SH-SY5Y (cell line): ENCODE data around the gene CACNA1F.

Experiments
- GATA2 ChIP-seq: IDR thresholded peaks from 2 replicates; pipeline ENCODE4 v1.6.1; 2011; ENCODE audit warnings: mild to moderate bottlenecking, low read depth, low read length
- GATA3 ChIP-seq: IDR thresholded peaks from 2 replicates; pipeline ENCODE4 v1.6.1; 2011; ENCODE audit warnings: low read depth, mild to moderate bottlenecking, low read length, moderate library complexity

CACNA1F gene

GRCh38 chrX:49228185-49228584 lies 5.0 kb downstream of the CACNA1F start:
- TF ChIP-seq GATA3: no peak
- no peak for TF ChIP-seq GATA2

GRCh38 chrX:49227726-49228125 lies 5.4 kb downstream of the CACNA1F start:
- TF ChIP-seq GATA3: no peak
- TF ChIP-seq GATA2: no peak

GRCh38 chrX:49226946-49227345 lies 6.2 kb downstream of the CACNA1F start:
- no peak for TF ChIP-seq GATA3
- TF ChIP-seq GATA2: no peak

- no peak for TF ChIP-seq GATA2
- no peak for TF ChIP-seq GATA3
Measured at GRCh38 chrX:49225858-49226257, 7.3 kb downstream of the CACNA1F start.

GRCh38 chrX:49221868-49222267 lies 11.3 kb downstream of the CACNA1F start:
- TF ChIP-seq GATA3 (no peak), GATA2 (no peak)

- TF ChIP-seq GATA3 (no peak), GATA2 (no peak)
Measured at GRCh38 chrX:49220100-49220499, 13.0 kb downstream of the CACNA1F start.

- TF ChIP-seq GATA2 (no peak), GATA3 (no peak)
Measured at GRCh38 chrX:49214996-49215526, 18.1 kb downstream of the CACNA1F start.

GRCh38 chrX:49214416-49214815 lies 18.7 kb downstream of the CACNA1F start:
- TF ChIP-seq GATA3: no peak
- no peak for TF ChIP-seq GATA2

- TF ChIP-seq GATA3 (no peak), GATA2 (no peak)
Measured at GRCh38 chrX:49212861-49213260, 20.3 kb downstream of the CACNA1F start.

GRCh38 chrX:49212209-49212608 lies 20.9 kb downstream of the CACNA1F start:
- TF ChIP-seq GATA2: no peak
- no peak for TF ChIP-seq GATA3

GRCh38 chrX:49211074-49211473 lies 22.1 kb downstream of the CACNA1F start:
- TF ChIP-seq GATA3 (no peak), GATA2 (no peak)

- no peak for TF ChIP-seq GATA2
- no peak for TF ChIP-seq GATA3
Measured at GRCh38 chrX:49210406-49210805, 22.7 kb downstream of the CACNA1F start.

- TF ChIP-seq GATA2 (no peak), GATA3 (no peak)
Measured at GRCh38 chrX:49209434-49210251, 23.5 kb downstream of the CACNA1F start.

GRCh38 chrX:49208399-49208798 lies 24.7 kb downstream of the CACNA1F start:
- TF ChIP-seq GATA2: no peak
- no peak for TF ChIP-seq GATA3

- no peak for TF ChIP-seq GATA2
- no peak for TF ChIP-seq GATA3
Measured at GRCh38 chrX:49206543-49206942, 26.6 kb downstream of the CACNA1F start.

- TF ChIP-seq GATA2: no peak
- no peak for TF ChIP-seq GATA3
Measured at GRCh38 chrX:49205443-49205842, 27.7 kb downstream of the CACNA1F start.
